HUES64 (cell line): ENCODE data around the gene SFMBT1.

Experiments
- H3K27ac ChIP-seq: 2 replicates; pipeline ENCODE4 v1.7.0; 2013; ENCODE audit warnings: low read depth, low read length, inconsistent platforms
- H3K27me3 ChIP-seq: 2 replicates; pipeline ENCODE4 v1.6.1; 2013; ENCODE audit warnings: mild to moderate bottlenecking, low read length; ENCODE audit not compliant: insufficient read depth
- H3K36me3 ChIP-seq: 2 replicates; pipeline ENCODE4 v1.6.1; 2013; ENCODE audit warnings: mild to moderate bottlenecking, low read length; ENCODE audit not compliant: insufficient read depth
- H3K4me1 ChIP-seq: 2 replicates; pipeline ENCODE4 v1.6.1; 2013; ENCODE audit warnings: mild to moderate bottlenecking, low read length, moderate library complexity; ENCODE audit not compliant: insufficient read depth
- H3K4me3 ChIP-seq: 2 replicates; pipeline ENCODE4 v1.5.1; 2013; ENCODE audit warnings: mild to moderate bottlenecking, low read length, moderate library complexity
- H3K9ac ChIP-seq: 2 replicates; pipeline ENCODE4 v1.6.1; 2013; ENCODE audit warnings: mild to moderate bottlenecking, low read depth, low read length
- H3K9me3 ChIP-seq: 2 replicates; pipeline ENCODE4 v1.6.1; 2013; ENCODE audit warnings: low read depth, low read length; ENCODE audit not compliant: insufficient read depth
- WGBS: fragments of 150-250, 120-280 bp; methylation state at CpG from one replicate; pipeline ENCODE4 v1.1.7; 2013; ENCODE audit warnings: missing lambda C conversion rate; 5-methylcytosine and 5-hydroxymethylcytosine counted together

SFMBT1 gene

GRCh38 chr3:52891615-52892081 is 154.2 kb downstream of the SFMBT1 start:
- Histone ChIP-seq H3K36me3 (peaks cover 6% of the 10 kb centered on the region; the same call in 1 of the 2 replicates), H3K9ac (no peak overlapping the region), H3K27me3 (no peaks in the 10 kb centered on the region), H3K9me3 (no peaks in the 10 kb centered on the region), H3K4me1 (peaks cover 11% of the 10 kb centered on the region; the same call in 1 of the 2 replicates), H3K4me3 (no peak overlapping the region), H3K27ac (no peak overlapping the region)
- WGBS: 96% methylated on average over 2 of the region's 2 CpGs

- Histone ChIP-seq H3K9ac (no peak overlapping the region), H3K4me1 (peaks cover 7% of the 10 kb centered on the region; the same call in 1 of the 2 replicates), H3K27me3 (no peaks in the 10 kb centered on the region), H3K9me3 (no peaks in the 10 kb centered on the region), H3K4me3 (no peak overlapping the region), H3K27ac (no peak overlapping the region), H3K36me3 (peaks cover 6% of the 10 kb centered on the region; the same call in 1 of the 2 replicates)
- 93% methylated on average over 9 of the region's 9 CpGs for WGBS
Observed at GRCh38 chr3:52891164-52891563, 154.7 kb downstream of the SFMBT1 start.

- H3K9me3 ChIP-seq: no peaks in the 10 kb centered on the region
- H3K27ac ChIP-seq: no peak overlapping the region
- H3K27me3 ChIP-seq: no peaks in the 10 kb centered on the region
- 0 out of 2 replicates have a peak, but pooled peaks cover 3% of the 10 kb centered on the region for H3K4me1 ChIP-seq
- 88% methylated on average over 4 of the region's 5 CpGs for WGBS
- no peak overlapping the region for H3K4me3 ChIP-seq
- H3K36me3 ChIP-seq: peaks cover 7% of the 10 kb centered on the region; the same call in 1 of the 2 replicates
- H3K9ac ChIP-seq: no peak overlapping the region
Observed at GRCh38 chr3:52890735-52891134, 155.1 kb downstream of the SFMBT1 start.

- Histone ChIP-seq H3K27me3 (no peaks in the 10 kb centered on the region), H3K9ac (no peak overlapping the region), H3K4me3 (no peak overlapping the region), H3K4me1 (0 out of 2 replicates have a peak, but pooled peaks cover 2% of the 10 kb centered on the region), H3K36me3 (peaks cover 8% of the 10 kb centered on the region; the same call in 1 of the 2 replicates), H3K9me3 (no peaks in the 10 kb centered on the region), H3K27ac (no peak overlapping the region)
- 92% methylated on average over 8 of the region's 8 CpGs for WGBS
Observed at GRCh38 chr3:52889901-52890300, 156.0 kb downstream of the SFMBT1 start.

- Histone ChIP-seq H3K27me3 (no peaks in the 10 kb centered on the region), H3K9ac (no peak overlapping the region), H3K4me1 (0 out of 2 replicates have a peak, but pooled peaks cover 2% of the 10 kb centered on the region), H3K4me3 (no peak overlapping the region), H3K27ac (no peak overlapping the region), H3K36me3 (peaks cover 3% of the 10 kb centered on the region; the same call in 1 of the 2 replicates), H3K9me3 (no peaks in the 10 kb centered on the region)
- WGBS: 96% methylated on average over 4 of the region's 4 CpGs
Observed at GRCh38 chr3:52887166-52887565, 158.7 kb downstream of the SFMBT1 start.

- Histone ChIP-seq H3K4me1 (no peaks in the 10 kb centered on the region), H3K27me3 (no peaks in the 10 kb centered on the region), H3K4me3 (no peak overlapping the region), H3K9ac (no peak overlapping the region), H3K36me3 (peaks cover 3% of the 10 kb centered on the region; the same call in 1 of the 2 replicates), H3K9me3 (no peaks in the 10 kb centered on the region), H3K27ac (no peak overlapping the region)
- 96% methylated on average over 5 of the region's 5 CpGs for WGBS
Observed at GRCh38 chr3:52886049-52886730, 159.7 kb downstream of the SFMBT1 start.

GRCh38 chr3:52882377-52882776 is 163.5 kb downstream of the SFMBT1 start:
- Histone ChIP-seq H3K27ac (no peak overlapping the region), H3K4me1 (no peaks in the 10 kb centered on the region), H3K9ac (no peak overlapping the region; the same call in 1 of the 2 replicates), H3K9me3 (no peaks in the 10 kb centered on the region), H3K4me3 (no peak overlapping the region), H3K27me3 (no peaks in the 10 kb centered on the region), H3K36me3 (peaks cover 3% of the 10 kb centered on the region; the same call in 1 of the 2 replicates)
- WGBS: 94% methylated on average over 4 of the region's 4 CpGs

- Histone ChIP-seq H3K27me3 (no peaks in the 10 kb centered on the region), H3K36me3 (peaks cover 3% of the 10 kb centered on the region; the same call in 1 of the 2 replicates), H3K4me3 (no peak overlapping the region), H3K4me1 (no peaks in the 10 kb centered on the region), H3K9ac (no peak overlapping the region), H3K27ac (no peak overlapping the region), H3K9me3 (no peaks in the 10 kb centered on the region)
- 85% methylated on average over 4 of the region's 4 CpGs for WGBS
Observed at GRCh38 chr3:52881871-52882270, 164.0 kb downstream of the SFMBT1 start.

GRCh38 chr3:52880474-52880873 is 165.4 kb downstream of the SFMBT1 start:
- no peak overlapping the region for H3K4me3 ChIP-seq
- 88% methylated on average over 3 of the region's 3 CpGs for WGBS
- H3K27ac ChIP-seq: no peak overlapping the region
- H3K4me1 ChIP-seq: peaks cover 4% of the 10 kb centered on the region; the same call in 1 of the 2 replicates
- H3K36me3 ChIP-seq: no peaks in the 10 kb centered on the region; the same call in 1 of the 2 replicates
- no peaks in the 10 kb centered on the region for H3K27me3 ChIP-seq
- no peaks in the 10 kb centered on the region for H3K9me3 ChIP-seq
- H3K9ac ChIP-seq: no peak overlapping the region

- Histone ChIP-seq H3K9ac (no peak overlapping the region), H3K36me3 (no peaks in the 10 kb centered on the region; the same call in 1 of the 2 replicates), H3K27me3 (no peaks in the 10 kb centered on the region), H3K9me3 (no peaks in the 10 kb centered on the region), H3K4me3 (no peak overlapping the region), H3K27ac (no peak overlapping the region), H3K4me1 (peaks cover 8% of the 10 kb centered on the region; the same call in 1 of the 2 replicates)
- WGBS: 93% methylated on average over 5 of the region's 5 CpGs
Observed at GRCh38 chr3:52880047-52880446, 165.8 kb downstream of the SFMBT1 start.

- Histone ChIP-seq H3K4me1 (peaks cover 9% of the 10 kb centered on the region; the same call in 1 of the 2 replicates), H3K27me3 (no peaks in the 10 kb centered on the region), H3K27ac (no peak overlapping the region), H3K9ac (no peak overlapping the region), H3K36me3 (no peaks in the 10 kb centered on the region; the same call in 1 of the 2 replicates), H3K4me3 (no peak overlapping the region), H3K9me3 (no peaks in the 10 kb centered on the region)
- WGBS: 94% methylated on average over 4 of the region's 4 CpGs
Observed at GRCh38 chr3:52879581-52879980, 166.3 kb downstream of the SFMBT1 start.
